Myocyte (in vitro differentiated cells): Measurements from ENCODE around the gene INAFM1. TPM values are rescaled to one million over a fixed set of nuclear protein-coding genes. Genes with fewer than 3 reads are reported as not detected.
"Not testable (repeated sequence)": the region's sequence is repeated elsewhere in the genome, so short reads cannot be mapped to it uniquely, and the experiment has no call there.

Experiments
- DNase-seq: peaks from one replicate; pipeline ENCODE4 v3.0.0-alpha.2; 2012; ENCODE audit warnings: low read depth
- total RNA-seq: library from RNA; depleted of rRNA; stranded (reverse); fragments of >200 nt; gene quantifications from 2 replicates; pipeline ENCODE4 v1.2.3, GENCODE V29; 2014

The INAFM1 gene
- total RNA-seq, 1 donor from 2014 or later: 1.8 TPM

GRCh38 chr19:47240996-47241918 lies 33.4 kb upstream of the INAFM1 start:
- peak; percentile 73 for DNase-seq

GRCh38 chr19:47241919-47242577 lies 32.6 kb upstream of the INAFM1 start:
- no peak for DNase-seq

GRCh38 chr19:47243364-47243775 lies 31.3 kb upstream of the INAFM1 start:
- DNase-seq: no peak

- DNase-seq: peak; percentile 91
Measured at GRCh38 chr19:47243776-47244547, 30.7 kb upstream of the INAFM1 start.

- DNase-seq: peak; percentile 80
Measured at GRCh38 chr19:47247308-47247990, 27.2 kb upstream of the INAFM1 start.

DNA sequence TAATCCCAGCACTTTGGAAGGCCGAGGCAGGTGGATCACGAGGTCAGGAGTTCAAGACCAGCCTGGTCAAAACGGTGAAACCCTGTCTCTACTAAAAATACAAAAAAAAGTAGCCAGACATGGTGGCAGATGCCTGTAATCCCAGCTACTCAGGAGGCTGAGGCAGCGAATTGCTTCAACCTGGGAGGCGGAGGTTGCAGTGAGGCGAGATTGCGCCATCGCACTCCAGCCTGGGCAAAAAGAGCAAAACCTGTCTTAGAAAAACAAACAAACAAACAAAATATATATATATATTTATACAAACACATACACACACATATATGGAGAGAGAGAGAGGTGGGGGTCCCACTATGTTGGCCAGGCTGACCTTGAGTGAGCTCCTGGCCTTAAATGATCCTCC lies 21.7 kb upstream of the INAFM1 start:
- DNase-seq: not testable (repeated sequence)

DNA sequence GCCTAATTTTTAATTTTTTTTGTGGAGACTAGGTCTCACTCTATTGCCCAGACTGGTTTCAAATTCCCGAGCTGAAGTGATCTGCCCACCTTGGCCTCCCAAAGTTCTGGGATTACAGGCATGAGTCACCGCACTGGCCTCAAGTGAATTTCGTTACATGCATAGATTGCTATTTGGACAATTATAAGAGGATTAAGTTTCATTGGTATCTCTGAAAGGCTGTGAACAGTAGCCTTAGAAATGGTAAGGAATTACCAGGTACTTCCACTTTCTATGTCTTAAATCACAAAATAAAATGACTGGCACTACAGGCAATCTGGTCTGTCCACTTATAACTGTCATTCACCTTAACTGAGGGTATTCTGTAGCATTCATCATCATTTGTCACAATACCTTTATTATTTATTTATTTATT lies 21.2 kb upstream of the INAFM1 start:
- peak; percentile 71 for DNase-seq

DNA sequence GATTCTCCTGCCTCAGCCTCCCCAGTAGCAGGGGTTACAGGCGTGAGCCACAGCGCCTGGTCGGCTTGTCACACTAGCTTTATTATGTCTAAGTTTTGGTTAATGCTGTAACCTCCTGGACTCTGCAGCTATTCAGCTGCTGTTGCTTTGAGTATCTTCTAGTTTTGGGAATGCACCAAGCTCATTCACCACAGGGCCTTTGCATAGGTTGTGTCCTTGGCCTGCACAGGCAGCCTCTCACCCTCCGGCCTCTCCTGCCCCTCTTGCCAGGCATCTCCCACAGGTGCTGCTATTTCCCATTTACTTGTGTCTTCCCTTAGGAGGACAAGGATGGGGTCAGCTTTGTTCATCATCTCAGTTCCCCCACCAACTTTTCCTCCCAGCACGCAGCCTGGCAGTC lies 20.7 kb upstream of the INAFM1 start:
- DNase-seq: no peak

DNA sequence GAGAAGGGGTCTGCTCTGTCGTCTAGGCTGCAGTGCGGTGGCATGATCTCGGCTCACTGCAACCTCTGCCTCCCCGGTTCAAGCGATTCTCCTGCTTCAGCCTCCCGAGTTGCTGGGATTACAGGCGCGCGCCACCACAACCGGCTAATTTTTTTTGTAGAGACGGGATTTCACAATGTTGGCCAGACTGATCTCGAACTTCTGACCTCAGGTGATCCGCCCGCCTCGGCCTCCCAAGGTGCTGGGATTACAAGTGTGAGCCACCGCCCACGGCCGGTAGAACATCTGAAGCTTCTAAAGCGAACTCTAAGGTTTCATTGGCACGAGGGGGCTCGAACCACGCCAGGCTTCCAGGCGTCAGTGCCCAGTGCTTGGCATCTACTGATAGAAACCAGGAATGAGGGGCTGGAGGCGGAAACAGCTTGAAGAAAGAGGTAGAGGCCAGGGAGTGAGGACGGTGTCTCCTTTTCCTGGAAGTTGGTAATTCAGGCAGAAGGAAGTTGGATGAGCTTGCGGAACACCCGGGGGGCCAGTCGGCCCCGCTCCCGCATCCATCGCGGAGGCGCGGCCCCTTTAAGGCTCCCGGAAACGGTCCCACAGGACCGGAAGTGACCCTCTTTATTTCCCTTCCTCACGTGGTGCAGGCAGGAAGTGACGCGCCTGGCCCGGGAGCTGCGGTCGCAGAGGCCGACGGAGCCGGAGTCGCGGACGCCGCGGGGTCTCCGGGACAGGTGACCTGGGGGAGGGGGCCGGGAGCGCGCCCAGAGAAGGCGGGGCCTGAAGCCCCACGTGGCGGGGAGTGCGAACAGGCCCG lies 18.6 kb upstream of the INAFM1 start, which contains the start of gene CCDC9:
Gene CCDC9, plus strand, starts transcription at position 647 of the 814 bp plus-strand sequence. CDS start 1,876 bp downstream, outside the sequence.
- DNase-seq: peak; percentile 96

DNA sequence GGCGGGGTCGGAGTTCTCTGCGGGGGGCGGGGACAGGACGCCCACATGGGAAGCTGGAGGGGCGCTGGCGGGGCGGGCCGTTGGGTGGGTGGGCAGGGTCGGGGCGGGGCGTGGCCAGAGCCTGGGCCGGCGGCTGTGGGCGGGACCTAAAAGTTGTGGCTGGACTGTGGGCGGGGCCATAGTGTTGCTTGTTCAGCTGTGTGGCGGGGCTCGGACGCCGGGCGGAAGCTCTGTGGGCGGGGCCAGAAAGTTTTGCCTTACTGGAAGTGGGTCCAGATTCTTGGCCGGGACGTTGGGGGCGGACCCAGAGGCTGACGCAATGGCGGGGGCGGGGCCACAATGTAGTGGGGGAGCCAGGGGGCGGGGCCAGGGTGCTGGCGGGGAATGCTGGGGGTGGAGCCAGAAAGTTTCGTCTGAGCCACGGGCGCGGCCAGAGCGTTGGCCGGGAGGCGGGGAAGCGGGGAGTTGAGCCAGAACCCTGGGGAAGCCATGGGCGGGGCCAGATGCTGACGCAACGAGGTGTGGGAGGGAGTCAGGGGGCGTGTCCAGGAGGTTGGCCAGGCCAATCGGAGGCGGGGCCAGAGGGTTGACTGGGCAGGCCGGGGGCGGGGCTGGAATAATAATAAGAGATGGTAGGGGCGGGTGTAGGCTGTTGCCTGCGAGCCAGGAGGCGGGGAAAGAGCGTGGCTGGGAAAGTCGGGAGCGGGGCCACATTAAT lies 17.8 kb upstream of the INAFM1 start:
- peak; percentile 99 for DNase-seq

- DNase-seq: no peak
Measured at GRCh38 chr19:47257411-47258169, 17.1 kb upstream of the INAFM1 start.

- DNase-seq: no peak
Measured at GRCh38 chr19:47258434-47258833, 16.3 kb upstream of the INAFM1 start.

DNA sequence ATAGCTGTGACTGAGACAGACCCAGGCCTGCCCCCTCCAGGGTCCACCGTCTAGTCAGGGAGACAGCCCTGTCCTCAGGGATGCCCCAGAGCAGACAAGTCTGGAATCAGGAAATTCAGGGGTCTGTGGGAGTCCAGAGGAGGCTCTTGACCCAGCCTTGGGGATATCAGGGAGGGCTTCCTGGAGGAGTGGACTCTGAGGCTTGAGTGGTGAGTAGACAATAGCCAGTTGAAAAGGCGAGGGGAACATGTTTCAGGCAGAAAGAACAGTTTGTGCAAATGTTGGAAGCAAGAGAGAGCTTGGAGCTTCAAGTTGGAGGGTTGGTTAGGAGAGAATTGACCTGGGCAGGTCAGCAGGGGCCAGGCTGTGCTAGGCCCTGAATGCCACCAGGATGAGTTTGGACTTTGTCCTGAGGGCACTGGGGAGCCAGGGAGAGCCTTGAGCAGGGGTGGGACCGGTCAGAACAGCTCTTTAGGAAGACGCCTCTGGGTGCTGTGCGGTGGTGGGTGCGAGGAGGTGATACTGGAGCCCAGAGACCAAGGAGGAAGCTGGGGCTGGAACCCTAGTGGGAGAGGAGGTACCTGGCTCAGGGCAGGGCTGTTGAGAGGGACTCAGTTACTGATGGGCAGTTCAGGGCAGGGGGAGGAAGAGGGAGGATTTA lies 15.7 kb upstream of the INAFM1 start:
- DNase-seq: no peak

DNA sequence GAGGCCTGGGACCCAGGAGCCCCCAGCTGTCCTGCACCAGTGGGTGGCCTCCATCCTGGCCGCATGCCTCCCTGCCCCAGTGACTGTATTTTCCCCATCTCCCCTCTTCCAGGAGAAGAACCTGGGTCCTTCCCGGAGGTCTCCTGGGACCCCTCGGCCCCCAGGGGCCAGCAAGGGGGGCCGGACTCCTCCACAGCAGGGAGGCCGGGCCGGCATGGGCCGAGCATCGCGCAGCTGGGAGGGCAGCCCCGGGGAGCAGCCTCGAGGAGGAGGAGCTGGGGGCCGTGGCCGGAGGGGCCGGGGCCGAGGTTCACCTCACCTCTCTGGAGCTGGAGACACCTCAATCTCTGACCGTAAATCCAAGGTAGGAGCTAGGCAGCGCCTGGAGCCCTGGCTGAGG lies 14.2 kb upstream of the INAFM1 start:
- DNase-seq: no peak

- not testable (repeated sequence) for DNase-seq
Measured at GRCh38 chr19:47261946-47262793, 12.5 kb upstream of the INAFM1 start.

GRCh38 chr19:47264629-47265028 lies 10.1 kb upstream of the INAFM1 start:
- no peak for DNase-seq

DNA sequence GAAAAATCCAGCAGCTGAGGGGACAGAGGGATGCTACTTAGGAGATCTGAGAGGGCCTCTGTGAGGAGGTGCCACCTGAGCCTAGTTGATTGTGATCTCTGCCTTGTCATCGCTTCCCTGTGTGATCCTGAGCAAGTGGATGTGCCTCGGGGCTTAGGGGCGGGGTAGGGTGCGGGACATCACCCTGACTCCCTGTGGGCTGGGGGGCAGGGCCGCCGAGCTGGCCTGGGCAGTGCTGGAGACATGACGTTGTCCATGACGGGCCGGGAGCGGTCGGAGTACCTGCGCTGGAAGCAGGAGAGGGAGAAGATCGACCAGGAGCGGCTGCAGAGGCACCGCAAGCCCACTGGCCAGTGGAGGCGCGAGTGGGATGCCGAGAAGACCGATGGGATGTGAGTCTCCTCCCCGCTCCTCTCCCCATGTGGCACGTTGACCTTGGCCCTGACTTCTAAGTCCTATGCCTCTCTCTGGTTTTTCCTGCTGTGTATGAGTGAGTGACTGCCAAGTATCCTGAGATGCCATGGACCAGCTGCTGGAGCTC lies 8.2 kb upstream of the INAFM1 start:
- no peak for DNase-seq
